Stimulated activated CD4-positive, alpha-beta T cell treated with anti-CD3 and anti-CD28 coated beads, Interleukin-2, amount 100 ng/mL, for 24 hours (primary cell): ENCODE data around the gene CMSS1.

Experiments
- DNase-seq, 2 donors: peaks; one replicate each; pipeline ENCODE4 v3.0.0-alpha.2; 2020

The CMSS1 gene

DNA sequence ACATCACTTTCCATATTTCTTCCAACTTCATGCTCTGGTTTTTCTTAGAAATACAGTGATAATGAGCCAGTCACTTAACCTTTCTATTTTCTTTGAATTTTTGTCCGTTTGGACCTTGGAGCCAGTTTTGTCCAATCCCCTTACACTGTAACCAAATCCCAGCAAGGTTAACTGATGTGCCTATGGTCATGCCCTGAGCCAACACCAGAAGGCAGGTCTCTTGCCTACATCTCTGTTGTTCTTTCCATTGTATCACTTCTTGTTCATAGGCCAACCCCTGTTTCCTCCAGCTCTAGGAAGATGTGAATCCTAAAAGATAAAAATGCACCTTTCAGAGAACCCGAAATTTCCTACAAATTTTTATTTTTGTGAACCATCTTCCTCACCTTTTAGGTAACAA is 122.7 kb downstream of the CMSS1 start:
- DNase-seq: no peak

DNA sequence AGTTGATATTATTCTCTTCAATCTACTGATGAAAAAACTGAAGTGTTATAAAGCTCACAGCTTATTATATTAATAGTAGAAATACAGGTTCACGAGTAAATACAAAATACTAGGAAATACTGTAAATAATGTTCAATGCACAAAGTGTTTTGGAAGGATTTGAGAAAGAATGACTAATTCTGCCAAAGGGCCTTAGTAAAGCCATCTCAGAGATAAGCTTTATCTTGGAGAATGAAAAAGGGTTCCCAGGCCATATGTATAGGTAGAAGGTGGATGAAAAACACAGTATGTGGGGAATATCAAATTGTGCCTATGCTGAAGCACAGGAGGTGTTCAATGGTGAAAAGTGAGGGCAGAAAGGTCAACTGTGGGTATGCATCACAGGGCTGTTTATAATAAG is 123.5 kb downstream of the CMSS1 start:
- no peak for DNase-seq

- DNase-seq: no peak
Observed at GRCh38 chr3:99943931-99944761, 126.5 kb downstream of the CMSS1 start.

DNA sequence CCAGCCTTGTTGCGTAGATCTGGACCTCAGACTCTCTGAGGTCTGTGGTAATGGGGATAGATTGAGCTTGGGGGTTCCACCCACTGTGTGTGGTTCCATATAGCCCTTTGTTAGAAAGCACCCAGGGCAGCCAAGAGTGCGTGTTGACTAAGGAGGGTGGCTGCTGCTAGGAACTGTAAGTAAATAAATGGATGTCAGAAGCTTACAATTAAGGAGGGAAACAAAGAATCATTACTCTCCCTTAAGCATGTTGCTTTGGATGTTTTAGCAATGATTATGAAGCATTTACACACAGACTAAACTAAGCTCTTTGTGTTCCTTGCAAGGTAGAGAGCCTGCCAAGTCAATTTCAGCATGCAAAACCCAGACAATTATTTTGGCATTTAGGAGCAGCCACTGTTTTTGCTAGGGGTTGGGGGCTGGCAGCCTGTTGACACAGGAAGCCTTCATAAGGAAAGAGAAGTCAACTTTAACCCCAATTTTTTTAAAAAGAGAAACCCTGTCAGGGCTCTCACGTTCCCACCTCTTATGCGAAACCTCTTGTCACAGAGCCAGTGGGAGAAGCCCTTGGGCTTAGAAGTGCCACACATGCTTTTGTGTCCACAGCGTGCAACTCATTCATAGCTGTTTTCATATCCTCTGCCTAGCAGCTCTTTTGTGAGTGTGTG is 127.8 kb downstream of the CMSS1 start:
- DNase-seq: no peak

- DNase-seq: no peak
Observed at GRCh38 chr3:99947356-99947755, 129.7 kb downstream of the CMSS1 start.

GRCh38 chr3:99948467-99949089 is 130.9 kb downstream of the CMSS1 start:
- no peak for DNase-seq

DNA sequence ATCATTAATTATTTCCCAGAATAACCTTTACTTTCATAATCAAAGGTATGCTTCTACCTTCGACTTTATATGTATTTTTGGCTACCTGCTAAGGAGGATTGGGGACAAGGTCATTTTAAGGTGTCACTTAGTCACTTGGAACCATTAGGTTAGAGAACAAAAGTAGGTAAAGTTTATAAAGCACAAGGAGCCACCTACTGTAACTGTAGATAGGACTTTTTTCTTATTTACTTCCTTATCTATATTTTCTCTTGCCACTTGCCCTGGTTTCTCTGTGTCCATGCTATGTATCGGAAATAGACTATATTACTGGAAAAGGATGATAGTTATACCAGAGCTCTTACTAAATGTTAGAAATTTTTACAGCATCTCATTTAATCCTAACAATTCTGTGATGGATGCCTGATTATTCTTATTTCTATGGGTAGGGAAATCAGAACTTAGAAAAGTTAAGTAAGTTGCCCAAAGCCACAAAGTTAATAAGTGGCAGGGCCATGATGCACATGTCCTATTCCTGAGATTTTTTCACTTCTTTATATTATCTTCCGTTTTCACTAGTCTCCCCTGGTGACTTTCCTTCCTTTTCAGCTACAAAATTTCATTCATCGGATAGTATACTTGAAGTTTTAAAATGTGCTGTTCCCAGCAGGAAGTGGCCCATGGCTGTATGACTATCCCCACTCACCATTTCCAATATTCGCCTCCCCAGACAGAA is 132.5 kb downstream of the CMSS1 start:
- DNase-seq: no peak

DNA sequence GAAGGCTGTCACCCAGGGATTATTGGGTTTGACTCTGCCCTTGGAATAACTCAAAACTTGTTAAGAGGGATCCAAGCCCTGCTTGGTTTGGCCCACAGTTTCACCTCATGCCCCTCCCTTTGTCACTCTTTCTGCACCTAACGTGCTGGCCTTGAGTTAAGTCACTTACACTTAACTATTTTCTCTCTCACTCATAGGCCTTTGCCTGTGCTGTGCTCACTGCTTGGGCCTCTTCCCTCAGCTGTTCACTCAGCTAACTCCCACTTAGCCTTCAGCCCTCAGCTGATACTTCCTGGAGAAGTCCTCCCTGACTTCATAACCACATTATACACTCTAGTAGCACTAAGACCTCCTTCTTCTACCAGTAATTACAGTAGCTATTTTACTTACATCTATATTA is 133.3 kb downstream of the CMSS1 start:
- DNase-seq: no peak

DNA sequence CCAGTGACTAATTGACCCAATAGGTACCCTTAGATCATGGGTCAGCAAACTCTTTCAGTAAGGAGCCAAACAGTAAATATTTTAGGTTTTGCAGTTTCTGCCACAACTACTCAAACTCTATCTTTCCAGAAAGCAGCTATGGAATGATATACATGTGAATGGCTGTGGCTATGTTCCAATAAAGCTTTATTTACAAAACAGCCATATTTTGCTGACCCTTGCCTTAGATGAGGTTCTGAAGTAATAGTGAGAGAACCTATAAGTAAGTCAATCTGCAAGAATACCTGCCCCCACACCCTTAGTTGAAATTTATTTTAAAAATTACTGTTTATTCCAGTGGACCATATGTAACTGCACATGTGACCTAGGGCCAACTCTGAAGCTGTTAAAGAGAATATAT is 134.0 kb downstream of the CMSS1 start:
- DNase-seq: no peak

GRCh38 chr3:99952306-99952705 is 134.6 kb downstream of the CMSS1 start:
- no peak for DNase-seq

- DNase-seq: no peak
Observed at GRCh38 chr3:99953596-99953995, 135.9 kb downstream of the CMSS1 start.

DNA sequence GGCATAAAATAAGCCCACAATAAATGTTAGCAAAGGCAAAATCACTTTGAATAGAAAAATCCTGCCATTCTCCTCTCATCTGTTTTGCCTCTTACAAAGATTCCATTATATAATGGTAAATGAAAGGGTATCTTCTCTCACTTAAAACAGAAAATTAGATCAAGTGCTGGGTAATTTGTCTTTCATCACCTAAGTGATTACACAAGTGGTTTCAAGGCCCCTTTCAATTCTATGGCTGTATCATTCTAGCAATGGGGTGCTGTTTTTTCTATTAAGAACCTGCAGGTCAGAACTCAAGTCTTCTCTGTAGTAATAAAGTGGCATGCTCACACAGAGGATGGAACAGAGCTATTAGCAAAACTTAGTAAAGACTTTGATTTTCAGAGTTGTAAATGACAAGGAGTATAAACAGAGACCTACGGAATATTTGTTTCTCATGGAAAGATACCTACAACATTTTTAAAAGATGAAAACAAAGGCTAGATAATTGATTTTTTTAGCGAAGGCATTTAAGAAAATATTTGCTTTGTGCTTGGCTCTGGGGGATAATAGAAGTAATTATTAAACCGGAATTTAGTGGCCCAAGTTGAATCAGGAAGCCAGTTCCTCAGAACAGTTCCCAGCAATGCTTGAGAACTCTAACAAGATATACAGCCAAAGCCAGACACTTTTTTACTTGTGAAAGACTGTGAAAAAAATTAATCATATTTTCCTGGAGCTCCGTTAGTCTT is 137.4 kb downstream of the CMSS1 start:
- no peak for DNase-seq

- DNase-seq: no peak
Observed at GRCh38 chr3:99955773-99956562, 138.3 kb downstream of the CMSS1 start.

- no peak for DNase-seq
Observed at GRCh38 chr3:99957151-99957796, 139.6 kb downstream of the CMSS1 start.

DNA sequence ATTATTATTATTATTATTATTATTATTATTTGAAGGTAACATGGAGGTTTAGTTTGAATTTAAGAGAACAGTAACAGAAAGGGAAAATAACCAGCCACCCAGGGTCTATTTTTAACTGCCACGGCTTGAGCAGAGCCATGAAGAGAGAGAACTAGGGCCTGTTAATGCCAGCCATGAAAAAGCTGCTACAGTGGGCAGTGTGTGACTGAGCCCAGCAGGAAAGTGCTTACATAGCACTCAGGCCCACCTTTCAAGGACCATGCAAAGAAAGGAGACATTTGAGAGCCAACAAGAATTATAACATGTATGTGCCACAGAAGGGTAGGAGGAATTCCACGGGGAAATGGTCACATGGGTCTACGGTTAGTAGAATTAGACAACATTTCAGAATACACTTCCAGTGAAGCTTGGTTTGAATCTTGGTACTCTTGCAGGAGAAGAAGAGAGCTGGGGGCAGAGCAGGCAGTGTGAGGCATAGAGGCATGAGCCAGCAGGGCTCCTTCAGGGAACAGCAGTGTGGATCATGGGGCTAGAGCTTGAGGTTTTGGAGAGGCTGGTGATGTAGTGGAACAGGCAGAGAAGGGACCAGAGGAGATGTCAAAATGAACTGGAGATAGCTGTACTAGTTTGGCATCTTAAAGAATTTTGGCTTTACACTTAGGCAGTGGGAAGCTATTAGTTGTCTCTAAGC is 140.7 kb downstream of the CMSS1 start:
- no peak for DNase-seq

DNA sequence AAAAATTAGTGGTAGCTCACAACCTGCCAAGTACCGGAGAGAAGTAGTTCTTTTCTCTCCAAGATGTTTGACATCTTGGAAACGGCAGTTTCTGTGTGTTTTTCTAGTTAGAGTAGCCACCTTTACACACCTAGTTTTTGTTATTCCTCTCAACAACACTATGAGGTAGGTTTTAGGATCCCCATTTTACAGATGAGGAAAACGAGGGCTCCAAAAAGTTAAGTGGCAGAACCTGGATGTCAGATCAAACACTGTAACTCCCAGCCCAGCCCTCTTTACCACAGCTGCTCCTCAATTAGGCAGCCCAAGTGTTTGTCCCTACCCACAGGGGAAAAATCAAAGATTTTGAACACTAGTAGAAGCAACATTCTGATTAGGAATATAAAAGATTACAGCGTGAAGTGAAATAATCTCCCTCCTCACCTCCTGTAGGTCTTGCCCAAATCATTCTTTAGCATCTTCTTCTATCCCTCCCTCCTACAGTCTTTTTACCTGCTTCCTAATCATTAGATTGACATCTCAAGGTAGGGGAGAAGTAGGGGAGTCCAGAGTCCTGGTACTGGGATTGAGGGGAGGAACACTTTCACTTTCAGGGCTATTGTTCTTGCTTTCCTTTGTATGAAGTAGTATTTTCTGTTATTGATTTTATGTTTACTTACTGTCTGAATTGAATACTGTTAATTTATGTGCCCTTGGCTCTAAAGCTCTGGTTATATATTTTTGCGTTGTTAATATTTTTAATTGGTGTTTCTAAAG is 142.6 kb downstream of the CMSS1 start:
- DNase-seq: no peak

DNA sequence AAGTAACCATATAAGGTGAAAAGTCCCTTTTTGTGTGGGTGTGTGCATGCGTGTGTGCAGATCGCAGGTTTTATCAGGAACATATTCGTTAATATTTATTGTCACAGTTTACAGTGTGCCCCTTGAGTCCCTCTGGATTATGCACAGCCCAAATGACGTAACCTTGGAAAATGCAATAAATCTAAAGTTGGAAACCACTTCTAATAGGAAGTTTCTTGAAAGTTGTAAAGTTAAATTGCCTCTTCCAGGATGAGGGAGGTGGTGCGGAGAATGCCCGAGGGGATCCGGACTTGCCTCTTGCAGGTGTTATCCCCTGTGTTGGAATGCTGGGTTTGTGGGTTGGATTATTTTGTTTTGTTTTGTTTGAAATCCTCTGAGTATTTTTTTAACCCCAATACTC is 143.3 kb downstream of the CMSS1 start:
- no peak for DNase-seq

DNA sequence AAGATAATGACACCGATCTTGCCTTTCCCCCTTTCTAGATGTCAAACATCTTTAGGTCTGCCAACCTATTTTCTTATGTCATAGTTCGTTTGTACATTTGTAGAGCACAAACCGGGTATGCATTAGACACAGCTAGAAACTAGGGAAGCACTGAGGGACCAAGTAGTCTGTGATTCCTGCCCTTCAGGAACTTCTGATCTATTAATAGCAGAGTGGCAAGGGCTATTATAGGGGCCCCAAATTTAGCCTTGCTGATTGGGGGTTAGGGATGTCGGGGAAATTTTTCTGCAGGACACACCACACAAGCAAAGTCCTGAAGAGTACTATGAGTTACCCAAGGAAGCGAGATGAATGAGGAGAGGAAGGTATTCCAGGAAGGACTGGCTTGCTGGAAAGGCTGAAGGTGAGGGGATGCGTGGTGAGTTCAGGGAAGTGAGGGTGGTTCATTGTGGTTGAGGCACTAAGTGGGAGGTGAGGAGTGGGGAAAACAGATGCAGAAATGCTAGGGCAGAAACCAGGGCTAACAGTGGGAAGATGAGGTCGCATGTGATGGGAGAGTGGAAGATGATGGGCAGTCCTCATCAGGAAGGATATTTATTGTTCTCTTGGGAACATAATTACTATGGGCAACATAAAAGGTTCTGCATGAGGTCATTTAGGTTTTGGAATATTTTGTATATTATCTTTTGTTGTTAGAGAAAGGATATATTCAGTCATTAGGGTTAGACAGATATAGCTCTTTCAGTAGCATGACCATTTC is 144.3 kb downstream of the CMSS1 start:
- DNase-seq: no peak

- no peak for DNase-seq
Observed at GRCh38 chr3:99962703-99963102, 145.0 kb downstream of the CMSS1 start.
